Gastroesophageal sphincter (tissue), 4 donors: ENCODE measurements around the gene C19orf47. TPM values are rescaled to one million over a fixed set of nuclear protein-coding genes. Genes with fewer than 3 reads are reported as not detected.

ENCODE experiments used
- ATAC-seq: fragments of 150-250 bp; one replicate; pipeline ENCODE4 v1.9.1; 2016; ENCODE audit warnings: mild to moderate bottlenecking, moderate library complexity
- H3K27ac ChIP-seq, 4 donors: fragments of 200-600 bp; sonication (generic) in 3 of 4; 1 replicate in 3 of 4; 2 replicates in 1 of 4; pipeline ENCODE4 v1.5.1; 2016 to 2019
- H3K27me3 ChIP-seq: fragments of 200-600 bp; sonication (generic); one replicate; pipeline ENCODE4 v1.5.1; 2019
- H3K36me3 ChIP-seq, 2 donors: fragments of 200-600 bp; sonication (generic); one replicate each; pipeline ENCODE4 v1.5.1; 2019; ENCODE audit warnings: control low read depth in 1 of 2
- H3K4me1 ChIP-seq, 3 donors: fragments of 200-600 bp; sonication (generic); 1 replicate in 2 of 3; 2 replicates in 1 of 3; pipeline ENCODE4 v1.5.1; 2016 to 2019; ENCODE audit warnings: control low read depth in 2 of 3
- H3K4me3 ChIP-seq, 2 donors: fragments of 200-600 bp; sonication (generic); one replicate each; pipeline ENCODE4 v1.5.1; 2019; ENCODE audit warnings: mild to moderate bottlenecking in 1 of 2, moderate library complexity in 1 of 2
- H3K9me3 ChIP-seq, 3 donors: fragments of 200-600 bp; sonication (generic); one replicate each; pipeline ENCODE4 v1.5.1; 2017 to 2019; ENCODE audit warnings: control low read depth in 2 of 3
- EP300 ChIP-seq: sonication (generic); formaldehyde crosslinking; IDR thresholded peaks from one replicate; pipeline ENCODE4 v1.6.1; 2017; ENCODE audit warnings: antibody characterized with exemption, mild to moderate bottlenecking
- POLR2A ChIP-seq, 2 donors: fragments of 450-650 bp; IDR thresholded peaks; one replicate each; pipeline ENCODE4 v1.6.1; 2017; ENCODE audit warnings: antibody characterized with exemption in 2 of 2, mild to moderate bottlenecking in 2 of 2, moderate library complexity in 1 of 2
- POLR2AphosphoS5 ChIP-seq: sonication (generic); formaldehyde crosslinking; IDR thresholded peaks from one replicate; pipeline ENCODE4 v1.6.1; 2017; ENCODE audit warnings: antibody characterized with exemption
- WGBS, 2 donors: methylation state at CpG; one replicate each; pipeline ENCODE4 v1.1.5; 2018; ENCODE audit warnings: low coverage in 1 of 2; 5-methylcytosine and 5-hydroxymethylcytosine counted together
- total RNA-seq, 4 donors: library from RNA; depleted of rRNA; stranded (reverse); fragments of >200 nt; gene quantifications; one replicate each; pipeline ENCODE4 v1.1.0, GENCODE V29; 2016
- TF ChIP-seq, protein P1 (sequence below), 4 experiments: fragments of 200-600 bp in 2 of 4; fragments of 450-650 bp in 2 of 4; sonication (generic) in 1 of 4; IDR thresholded peaks; one replicate each; pipeline ENCODE4 v1.5.1; 2017 to 2019; ENCODE audit warnings: antibody characterized with exemption in 4 of 4, mild to moderate bottlenecking in 2 of 4, moderate library complexity in 2 of 4

C19orf47 gene
- total RNA-seq, 4 donors from 2014 or later: 10.0 to 29.7 (median 19.2) TPM

DNA sequence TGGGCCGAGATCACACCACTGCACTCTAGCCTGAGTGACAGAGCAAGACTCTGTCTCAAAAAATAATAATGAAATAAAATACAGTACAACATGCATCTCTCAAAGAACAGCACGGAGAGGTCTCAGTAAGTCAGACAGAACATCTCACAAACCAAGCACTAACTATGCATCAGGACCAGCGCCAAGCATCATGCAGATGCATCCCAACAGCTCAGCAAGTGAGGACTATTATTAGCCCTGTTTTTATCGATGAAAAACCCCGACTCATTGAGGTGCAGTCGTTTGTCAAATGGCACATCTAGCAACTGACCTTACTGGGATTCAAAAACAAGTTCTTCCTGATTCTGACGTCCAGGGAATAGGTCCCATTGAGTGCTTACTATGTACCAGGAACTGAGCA lies 3.8 kb downstream of the C19orf47 start:
- Histone ChIP-seq H3K27me3 (no peaks in the 10 kb centered on the region), H3K27ac (no peak overlapping the region), H3K4me3 (no peak overlapping the region), H3K4me1 (peaks cover 0 to 48% (median 13%) of the 10 kb centered on the region in 3 donors), H3K9me3 (no peaks in the 10 kb centered on the region), H3K36me3 (peaks cover 0 to 19% of the 10 kb centered on the region in 2 donors)
- WGBS, 2 donors: 74% methylated on average over 5 of the region's 7 CpGs; no CpG with 5 or more reads in 1 of the 2 donors
- TF ChIP-seq POLR2A (IDR thresholded peaks at IDR 0.05) (no peak), POLR2AphosphoS5 (no peak), EP300 (no peak)
- TF ChIP-seq, protein P1, sequence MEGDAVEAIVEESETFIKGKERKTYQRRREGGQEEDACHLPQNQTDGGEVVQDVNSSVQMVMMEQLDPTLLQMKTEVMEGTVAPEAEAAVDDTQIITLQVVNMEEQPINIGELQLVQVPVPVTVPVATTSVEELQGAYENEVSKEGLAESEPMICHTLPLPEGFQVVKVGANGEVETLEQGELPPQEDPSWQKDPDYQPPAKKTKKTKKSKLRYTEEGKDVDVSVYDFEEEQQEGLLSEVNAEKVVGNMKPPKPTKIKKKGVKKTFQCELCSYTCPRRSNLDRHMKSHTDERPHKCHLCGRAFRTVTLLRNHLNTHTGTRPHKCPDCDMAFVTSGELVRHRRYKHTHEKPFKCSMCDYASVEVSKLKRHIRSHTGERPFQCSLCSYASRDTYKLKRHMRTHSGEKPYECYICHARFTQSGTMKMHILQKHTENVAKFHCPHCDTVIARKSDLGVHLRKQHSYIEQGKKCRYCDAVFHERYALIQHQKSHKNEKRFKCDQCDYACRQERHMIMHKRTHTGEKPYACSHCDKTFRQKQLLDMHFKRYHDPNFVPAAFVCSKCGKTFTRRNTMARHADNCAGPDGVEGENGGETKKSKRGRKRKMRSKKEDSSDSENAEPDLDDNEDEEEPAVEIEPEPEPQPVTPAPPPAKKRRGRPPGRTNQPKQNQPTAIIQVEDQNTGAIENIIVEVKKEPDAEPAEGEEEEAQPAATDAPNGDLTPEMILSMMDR (IDR thresholded peaks at IDR 0.05): no peak
- ATAC-seq: no peak

- H3K36me3 ChIP-seq: peaks cover 0 to 31% of the 10 kb centered on the region in 2 donors
- H3K4me3 ChIP-seq: no peak overlapping the region
- no peaks in the 10 kb centered on the region for H3K27me3 ChIP-seq
- H3K27ac ChIP-seq: peak overlapping the region; percentile 15 to 76 (median 74)
- no peak for ATAC-seq
- no peaks in the 10 kb centered on the region for H3K9me3 ChIP-seq
- WGBS, 2 donors: 78 to 83% methylated on average over 8 to 9 of the region's 11 CpGs
- peaks cover 0 to 42% (median 13%) of the 10 kb centered on the region in 3 donors for H3K4me1 ChIP-seq
- TF ChIP-seq EP300 (no peak), POLR2A (IDR thresholded peaks at IDR 0.05) (no peak), POLR2AphosphoS5 (no peak)
- TF ChIP-seq, protein P1 (IDR thresholded peaks at IDR 0.05): no peak
These were observed 5.4 kb downstream of the C19orf47 start for GRCh38 chr19:40342644-40343311.

DNA sequence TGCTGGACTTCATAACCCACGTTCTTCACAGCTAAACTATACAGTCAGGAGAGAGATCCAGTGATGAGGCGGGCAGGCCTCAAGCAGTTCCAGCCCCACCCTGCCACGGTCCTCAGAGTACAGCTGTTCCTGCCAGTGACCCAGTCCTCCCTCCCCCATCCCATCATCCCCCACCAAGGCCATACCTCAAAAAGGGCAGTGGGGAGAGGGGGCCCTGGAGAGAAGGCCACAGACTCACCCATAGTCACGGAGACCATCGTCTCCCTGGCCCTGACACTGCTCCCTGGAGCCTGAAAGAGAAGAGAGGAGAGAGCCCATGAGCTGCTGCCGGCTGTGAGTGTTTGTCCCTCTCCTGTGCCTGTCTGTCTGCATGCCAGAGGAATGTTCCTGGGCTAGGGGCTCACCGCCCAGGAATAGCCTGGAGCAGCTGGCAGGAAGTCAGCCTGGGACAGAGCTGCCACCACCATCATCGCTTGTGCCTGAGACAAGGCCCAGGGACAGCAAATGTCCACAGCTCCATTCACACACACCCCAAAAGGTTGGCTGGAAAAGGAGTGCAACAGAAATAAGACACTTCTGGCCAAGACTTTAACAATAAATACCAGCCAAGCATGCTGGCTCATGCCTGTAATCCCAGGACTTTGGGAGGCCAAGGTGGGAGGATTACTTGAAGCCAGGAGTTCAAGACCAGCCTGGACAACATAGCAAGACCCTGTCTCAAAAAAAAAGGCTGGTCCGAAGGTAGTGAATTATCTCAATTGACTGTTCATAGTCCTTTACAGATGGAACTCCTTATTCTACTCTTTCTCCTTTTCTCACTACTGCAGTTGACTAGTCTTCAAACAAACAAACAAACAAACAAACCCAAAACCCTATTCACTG lies 6.4 kb downstream of the C19orf47 start:
- Histone ChIP-seq H3K4me3 (no peak overlapping the region), H3K27ac (peak overlapping the region; percentile 58 to 76 (median 74))
- WGBS, 2 donors: 50 to 66% methylated on average over 2 to 3 of the region's 9 CpGs

GRCh38 chr19:40339018-40339728 lies 9.0 kb downstream of the C19orf47 start:
- TF ChIP-seq POLR2AphosphoS5: no peak
- TF ChIP-seq POLR2A (IDR thresholded peaks at IDR 0.05): no peak
- TF ChIP-seq EP300: no peak
- no peaks in the 10 kb centered on the region for H3K9me3 ChIP-seq
- H3K27ac ChIP-seq: no peak overlapping the region
- peaks cover 0 to 27% (median 4%) of the 10 kb centered on the region in 3 donors for H3K4me1 ChIP-seq
- H3K36me3 ChIP-seq: peaks cover 0 to 54% of the 10 kb centered on the region in 2 donors
- H3K4me3 ChIP-seq: no peak overlapping the region
- ATAC-seq: no peak
- WGBS, 2 donors: 76 to 96% methylated on average over 3 to 4 of the region's 4 CpGs
- no peaks in the 10 kb centered on the region for H3K27me3 ChIP-seq

More for the DNA sequence above, 6.4 kb downstream of the C19orf47 start:
- Histone ChIP-seq H3K9me3 (no peaks in the 10 kb centered on the region), H3K27me3 (no peaks in the 10 kb centered on the region), H3K4me1 (peaks cover 0 to 33% (median 5%) of the 10 kb centered on the region in 3 donors), H3K36me3 (peaks cover 0 to 31% of the 10 kb centered on the region in 2 donors)
- TF ChIP-seq EP300: no peak
- peak; percentile 76 for ATAC-seq

- 89 to 100% methylated on average over 1 to 5 of the region's 5 CpGs for WGBS, 2 donors
- H3K27ac ChIP-seq: no peak overlapping the region
- no peaks in the 10 kb centered on the region for H3K27me3 ChIP-seq
- no peak for TF ChIP-seq EP300
- TF ChIP-seq, protein P1 (IDR thresholded peaks at IDR 0.05): no peak
- no peak for TF ChIP-seq POLR2AphosphoS5
- TF ChIP-seq POLR2A (IDR thresholded peaks at IDR 0.05): no peak
- H3K4me1 ChIP-seq: peaks cover 0 to 16% (median 4%) of the 10 kb centered on the region in 3 donors
- peaks cover 0 to 70% of the 10 kb centered on the region in 2 donors for H3K36me3 ChIP-seq
- H3K4me3 ChIP-seq: no peak overlapping the region
- H3K9me3 ChIP-seq: no peaks in the 10 kb centered on the region
- no peak for ATAC-seq
These were observed 10.6 kb downstream of the C19orf47 start for GRCh38 chr19:40337594-40337993.
